ENCODE results near the gene INTS11.

Gene INTS11

DNA sequence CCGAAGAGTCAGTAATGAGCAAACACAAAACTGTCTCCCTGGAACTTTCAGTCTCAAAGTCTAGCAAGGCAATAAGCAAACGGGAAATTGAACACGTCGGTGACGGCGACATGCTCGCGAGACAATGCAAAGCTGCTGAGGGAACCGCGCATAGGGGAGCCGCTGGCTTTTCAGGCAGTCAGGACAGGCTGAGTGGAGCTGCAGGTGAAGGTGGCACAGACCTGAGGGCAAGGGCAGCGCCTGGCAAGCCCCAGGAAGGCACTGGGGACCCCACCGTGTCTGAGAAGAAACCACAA, 4.9 kb downstream of the INTS11 start:
- Histone ChIP-seq H3F3A (ENCODE audit: control insufficient read depth, insufficient read depth) (peaks cover 9% of the 10 kb centered on the region; the same call in 1 of the 2 replicates), H3K27me3 (ENCODE audit: control insufficient read depth, low read length) (no peaks in the 10 kb centered on the region), H3K36me3 (ENCODE audit: control insufficient read depth, low read length) (peaks cover 61% of the 10 kb centered on the region), H3K9me3 (ENCODE audit: control insufficient read depth, insufficient read depth, low read length) (no peaks in the 10 kb centered on the region), H3K4me3 (ENCODE audit: low read length) (no peak overlapping the region), H3K4me2 (ENCODE audit: low read length) (no peak overlapping the region), H4K20me1 (ENCODE audit: control insufficient read depth, insufficient read depth, low read depth, low read length) (peaks cover 21% of the 10 kb centered on the region), H3K79me2 (ENCODE audit: control insufficient read depth, low read length) (peaks cover 55% of the 10 kb centered on the region), H3K27ac (ENCODE audit: low read depth, low read length) (no peak overlapping the region), H3K9me2 (replicated peaks; ENCODE audit: control insufficient read depth, low read length) (no peaks in the 10 kb centered on the region), H3K4me1 (ENCODE audit: control insufficient read depth, low read length) (peaks cover 11% of the 10 kb centered on the region)
- TF ChIP-seq, protein P1, sequence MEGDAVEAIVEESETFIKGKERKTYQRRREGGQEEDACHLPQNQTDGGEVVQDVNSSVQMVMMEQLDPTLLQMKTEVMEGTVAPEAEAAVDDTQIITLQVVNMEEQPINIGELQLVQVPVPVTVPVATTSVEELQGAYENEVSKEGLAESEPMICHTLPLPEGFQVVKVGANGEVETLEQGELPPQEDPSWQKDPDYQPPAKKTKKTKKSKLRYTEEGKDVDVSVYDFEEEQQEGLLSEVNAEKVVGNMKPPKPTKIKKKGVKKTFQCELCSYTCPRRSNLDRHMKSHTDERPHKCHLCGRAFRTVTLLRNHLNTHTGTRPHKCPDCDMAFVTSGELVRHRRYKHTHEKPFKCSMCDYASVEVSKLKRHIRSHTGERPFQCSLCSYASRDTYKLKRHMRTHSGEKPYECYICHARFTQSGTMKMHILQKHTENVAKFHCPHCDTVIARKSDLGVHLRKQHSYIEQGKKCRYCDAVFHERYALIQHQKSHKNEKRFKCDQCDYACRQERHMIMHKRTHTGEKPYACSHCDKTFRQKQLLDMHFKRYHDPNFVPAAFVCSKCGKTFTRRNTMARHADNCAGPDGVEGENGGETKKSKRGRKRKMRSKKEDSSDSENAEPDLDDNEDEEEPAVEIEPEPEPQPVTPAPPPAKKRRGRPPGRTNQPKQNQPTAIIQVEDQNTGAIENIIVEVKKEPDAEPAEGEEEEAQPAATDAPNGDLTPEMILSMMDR (IDR thresholded peaks at IDR 0.05; ENCODE audit: low read depth, low read length, poor library complexity, severe bottlenecking), result no peak
- TF ChIP-seq EZH2phosphoT487 (IDR thresholded peaks at IDR 0.05; ENCODE audit: borderline replicate concordance, low read length), result no peak

DNA sequence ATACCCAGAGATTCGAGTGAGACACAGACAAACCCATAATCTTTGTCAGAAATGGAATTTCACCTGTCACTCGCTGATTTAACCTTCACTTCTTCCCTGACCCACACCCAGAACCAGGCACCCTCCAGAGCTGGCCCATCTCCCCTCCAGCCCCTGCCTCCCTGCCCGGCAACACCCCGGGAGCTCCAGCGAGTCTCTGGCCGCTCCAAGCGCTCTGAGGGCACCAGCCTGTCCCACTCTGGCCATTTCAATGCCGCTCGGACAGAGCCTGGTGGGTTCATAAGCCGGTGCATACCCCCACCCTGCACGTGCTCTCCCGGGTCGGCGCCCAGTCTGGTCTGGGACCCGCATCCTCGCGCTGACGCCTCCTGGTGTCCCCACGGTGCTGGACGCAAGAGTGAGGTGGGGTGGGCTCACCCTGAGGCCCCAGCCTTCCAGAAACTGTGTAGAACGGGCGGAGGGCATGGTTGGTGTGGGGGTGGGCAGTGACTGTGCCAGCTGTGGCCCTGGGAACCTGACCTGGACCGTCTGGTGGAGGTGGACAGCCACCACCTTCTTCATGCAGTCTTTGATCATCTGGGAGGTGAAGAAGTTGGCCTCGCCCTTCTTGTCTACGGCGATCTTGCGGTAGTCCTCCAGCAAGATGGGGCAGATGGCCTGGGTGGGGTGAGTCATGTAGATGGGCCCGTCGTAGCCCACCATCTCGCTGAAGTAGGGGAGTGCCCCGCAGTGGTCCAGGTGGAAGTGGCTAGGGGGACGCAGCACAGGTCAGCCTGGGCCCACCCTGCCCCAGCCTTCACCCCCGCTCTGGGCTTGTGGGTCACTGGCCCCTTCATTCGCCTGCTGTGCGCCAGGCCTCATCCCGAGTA, 5.4 kb downstream of the INTS11 start:
- Histone ChIP-seq H3K4me3 (ENCODE audit: low read length) (no peak overlapping the region), H3K4me1 (ENCODE audit: control insufficient read depth, low read length) (peaks cover 11% of the 10 kb centered on the region), H3K9me3 (ENCODE audit: control insufficient read depth, insufficient read depth, low read length) (no peaks in the 10 kb centered on the region), H3K36me3 (ENCODE audit: control insufficient read depth, low read length) (peaks cover 67% of the 10 kb centered on the region), H3K4me2 (ENCODE audit: low read length) (no peak overlapping the region), H3K27ac (ENCODE audit: low read depth, low read length) (no peak overlapping the region), H3F3A (ENCODE audit: control insufficient read depth, insufficient read depth) (peaks cover 9% of the 10 kb centered on the region; the same call in 1 of the 2 replicates), H3K79me2 (ENCODE audit: control insufficient read depth, low read length) (peaks cover 53% of the 10 kb centered on the region), H4K20me1 (ENCODE audit: control insufficient read depth, insufficient read depth, low read depth, low read length) (peaks cover 21% of the 10 kb centered on the region), H3K9me2 (replicated peaks; ENCODE audit: control insufficient read depth, low read length) (no peaks in the 10 kb centered on the region), H3K27me3 (ENCODE audit: control insufficient read depth, low read length) (no peaks in the 10 kb centered on the region)
- no peak for TF ChIP-seq EZH2phosphoT487 (IDR thresholded peaks at IDR 0.05; ENCODE audit: borderline replicate concordance, low read length)
- TF ChIP-seq, protein P1 (IDR thresholded peaks at IDR 0.05; ENCODE audit: low read depth, low read length, poor library complexity, severe bottlenecking), result no peak

DNA sequence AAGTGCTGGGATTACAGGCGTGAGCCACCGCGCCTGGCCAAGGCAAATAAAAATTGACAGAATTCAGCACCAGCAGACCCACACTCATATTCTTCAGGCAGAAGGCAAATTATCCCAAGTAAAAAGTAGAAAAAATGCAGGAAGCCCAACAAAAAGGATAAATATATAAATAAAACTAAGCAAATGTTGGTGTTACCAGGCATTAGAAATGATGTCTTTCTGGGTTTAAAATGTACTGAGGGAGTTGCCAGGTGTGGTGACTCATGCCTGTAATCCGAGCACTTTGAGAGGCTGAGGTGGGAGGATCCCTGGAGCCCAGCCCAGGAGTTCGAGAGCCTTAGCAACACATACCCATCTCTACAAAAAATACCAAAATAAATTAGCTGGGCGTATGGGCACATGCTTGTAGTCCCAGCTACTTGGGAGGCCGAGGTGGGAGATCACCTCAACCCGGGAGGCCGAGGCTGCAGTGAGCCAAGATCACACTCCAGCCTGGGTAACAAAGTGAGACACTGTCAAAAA, 6.3 kb downstream of the INTS11 start:
- Histone ChIP-seq H3K27ac (ENCODE audit: low read depth, low read length) (no peak overlapping the region), H3K9me2 (replicated peaks; ENCODE audit: control insufficient read depth, low read length) (no peaks in the 10 kb centered on the region), H3K4me3 (ENCODE audit: low read length) (no peak overlapping the region), H4K20me1 (ENCODE audit: control insufficient read depth, insufficient read depth, low read depth, low read length) (peaks cover 18% of the 10 kb centered on the region), H3K4me2 (ENCODE audit: low read length) (no peak overlapping the region), H3K79me2 (ENCODE audit: control insufficient read depth, low read length) (peaks cover 54% of the 10 kb centered on the region), H3K9me3 (ENCODE audit: control insufficient read depth, insufficient read depth, low read length) (no peaks in the 10 kb centered on the region), H3K27me3 (ENCODE audit: control insufficient read depth, low read length) (no peaks in the 10 kb centered on the region), H3K4me1 (ENCODE audit: control insufficient read depth, low read length) (peaks cover 6% of the 10 kb centered on the region), H3F3A (ENCODE audit: control insufficient read depth, insufficient read depth) (peaks cover 9% of the 10 kb centered on the region; the same call in 1 of the 2 replicates), H3K36me3 (ENCODE audit: control insufficient read depth, low read length) (peaks cover 72% of the 10 kb centered on the region)
- TF ChIP-seq, protein P1 (IDR thresholded peaks at IDR 0.05; ENCODE audit: low read depth, low read length, poor library complexity, severe bottlenecking), result no peak
- TF ChIP-seq EZH2phosphoT487 (IDR thresholded peaks at IDR 0.05; ENCODE audit: borderline replicate concordance, low read length), result no peak
